ENCODE data around the gene FAM13A. TPM values are rescaled to one million over a fixed set of nuclear protein-coding genes. Genes with fewer than 3 reads are reported as not detected.

The FAM13A gene
- total and polyA plus RNA-seq, 2 of the 8 experiments (the other 6 are each of a cell fraction or from before 2014, with no cell fraction given), result 7.1 to 16.5 TPM

GRCh38 chr4:88908003-88908402, 149.0 kb downstream of the FAM13A start:
- H3K27ac ChIP-seq (ENCODE audit: low read depth, low read length), result no peak overlapping the region
- ChIA-PET POLR2A (ENCODE audit: partially characterized antibody) (no interaction called here), CTCF (ENCODE audit: partially characterized antibody) (interaction anchor here (0.6 to 1.4 kb wide), 2 partner anchors 9 to 10 kb away, joined by 3 read pairs; no protein-coding TSS in a partner anchor)
- WGBS, 2 experiments (ENCODE audit: extremely low coverage in 1 of 2, insufficient coverage in 1 of 2, insufficient read length in 1 of 2, insufficient replicate concordance in 2 of 2, low coverage in 1 of 2, low lambda C conversion rate in 2 of 2, missing lambda C conversion rate in 1 of 2), result 100% methylated on average over 1 of the region's 1 CpG; no CpG with 5 or more reads in 1 of the 2 experiments
- no peaks in the 10 kb centered on the region for H3K79me1 ChIP-seq (ENCODE audit: low read depth, low read length)
- H3K9ac ChIP-seq (replicated peaks in 1 of 4; ENCODE audit: extremely low read depth in 1 of 4, low read depth in 3 of 4, low read length in 3 of 4), result no peak overlapping the region
- H3K9me3 ChIP-seq (ENCODE audit: insufficient read depth in 2 of 2, low read depth in 1 of 2, low read length in 1 of 2), result 0 out of 4 replicates have a peak, but pooled peaks cover 0 to 4% of the 10 kb centered on the region in 2 experiments
- no peak overlapping the region for H4K5ac ChIP-seq (ENCODE audit: insufficient read length, low read depth, low read length)
- no peak overlapping the region for H3K56ac ChIP-seq (replicated peaks; ENCODE audit: insufficient read length, low read depth, low read length)
- H2BK20ac ChIP-seq (ENCODE audit: low read length), result no peak overlapping the region
- H2BK120ac ChIP-seq (replicated peaks; ENCODE audit: low read depth, low read length), result no peak overlapping the region
- H3K27me3 ChIP-seq (replicated peaks in 1 of 4; ENCODE audit: control insufficient read depth in 3 of 4, extremely low read depth in 1 of 4, insufficient read depth in 3 of 4, low read length in 3 of 4), result no peaks in the 10 kb centered on the region
- no peak overlapping the region for H4K91ac ChIP-seq (replicated peaks; ENCODE audit: insufficient read length, low read length)
- H3K4ac ChIP-seq (replicated peaks; ENCODE audit: insufficient read length, low read depth, low read length), result no peak overlapping the region
- no peaks in the 10 kb centered on the region; the same call in 1 of the 2 replicates for H3K23me2 ChIP-seq (ENCODE audit: low read depth, low read length)
- no peak overlapping the region for H2BK12ac ChIP-seq (ENCODE audit: low read depth, low read length)
- FAIRE-seq (no peak), DNase-seq (ENCODE audit: low read depth in 1 of 2, low spot score in 2 of 2) (no peak)
- TF ChIP-seq CREB1 (IDR thresholded peaks at IDR 0.05), result no peak
- TF ChIP-seq POLR2AphosphoS5 (IDR thresholded peaks at IDR 0.05; ENCODE audit: low read depth, low read length), result no peak
- no peak for TF ChIP-seq YY1 (IDR thresholded peaks at IDR 0.05; ENCODE audit: low read depth, low read length)
- no peaks in the 10 kb centered on the region for H3K4me1 ChIP-seq (replicated peaks in 1 of 4; ENCODE audit: control insufficient read depth in 3 of 4, insufficient read depth in 4 of 4, low read length in 3 of 4)
- no peaks in the 10 kb centered on the region for H4K20me1 ChIP-seq (replicated peaks in 1 of 2; ENCODE audit: control insufficient read depth in 1 of 2, insufficient read depth in 2 of 2, low read length in 2 of 2)
- no peak overlapping the region for H3K14ac ChIP-seq (ENCODE audit: insufficient read length)
- no peak overlapping the region for H2BK5ac ChIP-seq (ENCODE audit: low read depth, low read length)
- H3K4me3 ChIP-seq (ENCODE audit: extremely low read depth in 1 of 4, insufficient read depth in 2 of 4, low read depth in 3 of 4, low read length in 4 of 4), result no peak overlapping the region
- no peak overlapping the region for H2AFZ ChIP-seq (ENCODE audit: low read length)
- H2AK5ac ChIP-seq (ENCODE audit: low read depth, low read length), result no peak overlapping the region
- H2BK15ac ChIP-seq (ENCODE audit: low read length), result no peak overlapping the region
- no peak overlapping the region for H3K4me2 ChIP-seq (ENCODE audit: insufficient read depth in 1 of 2, low read depth in 2 of 2, low read length in 2 of 2)
- no peaks in the 10 kb centered on the region for H3K79me2 ChIP-seq (ENCODE audit: control insufficient read depth in 1 of 2, insufficient read depth in 2 of 2, low read length in 2 of 2)
- no peak overlapping the region for H4K8ac ChIP-seq (ENCODE audit: extremely low read depth, insufficient read depth, low read length)
- no peak overlapping the region for H3K23ac ChIP-seq (ENCODE audit: insufficient read length)
- no peak overlapping the region for H3K18ac ChIP-seq (ENCODE audit: extremely low read depth, low read length)
- H3K36me3 ChIP-seq (ENCODE audit: control insufficient read depth in 2 of 4, insufficient read depth in 4 of 4, low read length in 3 of 4), result peaks cover 0 to 4% (median 0%) of the 10 kb centered on the region in 4 experiments; a peak in 2 of 8 replicates

Data from H1 (cell line).